ENCODE measurements around the gene INIP.
"Not testable (repeated sequence)": the region's sequence is repeated elsewhere in the genome, so short reads cannot be mapped to it uniquely, and the experiment has no call there.

The INIP gene

GRCh38 chr9:112680731-112681402 is 37.0 kb downstream of the INIP start:
- DNase-seq (ENCODE audit: low read depth): no peak
- TF ChIP-seq CTCF (IDR thresholded peaks at IDR 0.05; ENCODE audit: insufficient read depth, low read depth, low read length, missing control alignments): no peak
- H3K4me3 ChIP-seq (ENCODE audit: low read length): no peak overlapping the region

GRCh38 chr9:112677040-112677439 is 40.9 kb downstream of the INIP start:
- no peak for TF ChIP-seq CTCF (IDR thresholded peaks at IDR 0.05; ENCODE audit: insufficient read depth, low read depth, low read length, missing control alignments)
- DNase-seq (ENCODE audit: low read depth): no peak
- no peak overlapping the region for H3K4me3 ChIP-seq (ENCODE audit: low read length)

- not testable (repeated sequence) for H3K4me3 ChIP-seq (ENCODE audit: low read length); DNase-seq (ENCODE audit: low read depth)
Measured at GRCh38 chr9:112673221-112673620, 44.7 kb downstream of the INIP start.

GRCh38 chr9:112670991-112671625 is 46.8 kb downstream of the INIP start:
- no peak overlapping the region for H3K4me3 ChIP-seq (ENCODE audit: low read length)
- no peak for DNase-seq (ENCODE audit: low read depth)
- no peak for TF ChIP-seq CTCF (IDR thresholded peaks at IDR 0.05; ENCODE audit: insufficient read depth, low read depth, low read length, missing control alignments)

- no peak for DNase-seq (ENCODE audit: low read depth)
- H3K4me3 ChIP-seq (ENCODE audit: low read length): no peak overlapping the region
- TF ChIP-seq CTCF (IDR thresholded peaks at IDR 0.05; ENCODE audit: insufficient read depth, low read depth, low read length, missing control alignments): no peak
Measured at GRCh38 chr9:112669326-112669725, 48.6 kb downstream of the INIP start.

- peak; percentile 36 for DNase-seq (ENCODE audit: low read depth)
- TF ChIP-seq CTCF (IDR thresholded peaks at IDR 0.05; ENCODE audit: insufficient read depth, low read depth, low read length, missing control alignments): peak; percentile 51
- H3K4me3 ChIP-seq (ENCODE audit: low read length): no peak overlapping the region
Measured at GRCh38 chr9:112665347-112665746, 52.6 kb downstream of the INIP start.

GRCh38 chr9:112664531-112664930 is 53.4 kb downstream of the INIP start:
- DNase-seq (ENCODE audit: low read depth): no peak
- H3K4me3 ChIP-seq (ENCODE audit: low read length): no peak overlapping the region
- TF ChIP-seq CTCF (IDR thresholded peaks at IDR 0.05; ENCODE audit: insufficient read depth, low read depth, low read length, missing control alignments): no peak

Measured in epithelial cell of esophagus (primary cell).